Prostate gland (tissue), 2 donors: ENCODE data around the gene ADARB2. TPM values are rescaled to one million over a fixed set of nuclear protein-coding genes. Genes with fewer than 3 reads are reported as not detected.
"Not testable (repeated sequence)": the region's sequence is repeated elsewhere in the genome, so short reads cannot be mapped to it uniquely, and the experiment has no call there.

ENCODE experiments used
- DNase-seq: peaks from one replicate; pipeline ENCODE4 v3.0.0-alpha.2; 2019; ENCODE audit warnings: low spot score
- H3K27ac ChIP-seq, 2 donors: fragments of 200-600 bp; sonication (generic); 2 replicates each; pipeline ENCODE4 v1.5.1; 2017 to 2019
- H3K27me3 ChIP-seq: fragments of 200-600 bp; sonication (generic); replicated peaks from 2 replicates; pipeline ENCODE4 v1.5.1; 2019; ENCODE audit not compliant: insufficient read depth
- H3K36me3 ChIP-seq, 2 donors: fragments of 200-600 bp; sonication (generic); 1 replicate in 1 of 2; 2 replicates in 1 of 2; pipeline versions ENCODE4 v1.5.1 to v1.8.1; 2017 to 2019
- H3K4me1 ChIP-seq: fragments of 200-600 bp; sonication (generic); replicated peaks from 2 replicates; pipeline ENCODE4 v1.5.1; 2019
- H3K4me3 ChIP-seq, 2 donors: fragments of 200-600 bp; sonication (generic); 2 replicates each; pipeline ENCODE4 v1.5.1; 2017 to 2019
- H3K9me3 ChIP-seq: fragments of 200-600 bp; sonication (generic); 2 replicates; pipeline ENCODE4 v1.5.1; 2017
- POLR2A ChIP-seq: fragments of 450-650 bp; IDR thresholded peaks from one replicate; pipeline ENCODE4 v1.6.1; 2016; ENCODE audit warnings: antibody characterized with exemption, mild to moderate bottlenecking
- POLR2AphosphoS5 ChIP-seq: sonication (generic); formaldehyde crosslinking; IDR thresholded peaks from one replicate; pipeline ENCODE4 v1.6.1; 2017; ENCODE audit warnings: antibody characterized with exemption
- WGBS: methylation state at CpG from one replicate; pipeline ENCODE4 v1.1.5; 2018; 5-methylcytosine and 5-hydroxymethylcytosine counted together
- intact Hi-C: fragments of 100-400 bp; cut with DNase I; formaldehyde crosslinking; loops from one replicate; pipeline ENCODE4 v1.14.2; 2022
- total RNA-seq, 2 donors: library from RNA; depleted of rRNA; stranded (reverse); fragments of >200 nt; gene quantifications; one replicate each; pipeline ENCODE4 v1.1.0, GENCODE V29; 2016
- TF ChIP-seq, protein P1 (sequence below), 4 experiments: fragments of 200-600 bp in 2 of 4; fragments of 450-650 bp in 2 of 4; sonication (generic) in 2 of 4; IDR thresholded peaks; 1 replicate in 3 of 4; 2 replicates in 1 of 4; pipeline ENCODE4 v1.5.1; 2016 to 2019; ENCODE audit warnings: antibody characterized with exemption in 4 of 4, mild to moderate bottlenecking in 2 of 4, moderate library complexity in 2 of 4

The ADARB2 gene
- total RNA-seq, 2 donors from 2014 or later: 0.36 to 10.5 TPM

DNA sequence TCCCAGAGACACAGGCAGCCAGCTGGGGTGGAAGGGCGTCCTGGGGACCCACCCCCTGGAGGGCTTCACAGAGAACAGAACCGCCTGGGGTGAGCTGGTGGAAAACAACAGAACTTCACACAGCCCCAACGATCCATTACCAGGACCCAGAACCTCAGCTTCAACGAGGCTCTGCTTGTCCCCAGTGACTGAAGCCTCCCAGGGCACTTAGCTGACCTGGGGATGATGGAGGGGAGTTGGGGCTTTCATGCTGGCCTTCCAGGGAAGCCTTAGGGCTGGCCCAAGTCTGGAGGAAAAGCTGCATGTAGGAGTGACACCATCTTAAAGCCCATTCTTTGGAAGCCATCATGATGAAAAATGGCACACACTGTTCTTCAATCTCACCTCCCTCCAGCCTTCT lies 381.0 kb downstream of the ADARB2 start:
- Histone ChIP-seq H3K36me3 (no peaks in the 10 kb centered on the region), H3K4me1 (no peaks in the 10 kb centered on the region), H3K9me3 (no peaks in the 10 kb centered on the region), H3K4me3 (no peak overlapping the region), H3K27ac (no peak overlapping the region), H3K27me3 (no peaks in the 10 kb centered on the region)
- 86% methylated on average over 4 of the region's 4 CpGs for WGBS
- DNase-seq: no peak
- TF ChIP-seq POLR2AphosphoS5: no peak
- TF ChIP-seq POLR2A: no peak
- TF ChIP-seq, protein P1, sequence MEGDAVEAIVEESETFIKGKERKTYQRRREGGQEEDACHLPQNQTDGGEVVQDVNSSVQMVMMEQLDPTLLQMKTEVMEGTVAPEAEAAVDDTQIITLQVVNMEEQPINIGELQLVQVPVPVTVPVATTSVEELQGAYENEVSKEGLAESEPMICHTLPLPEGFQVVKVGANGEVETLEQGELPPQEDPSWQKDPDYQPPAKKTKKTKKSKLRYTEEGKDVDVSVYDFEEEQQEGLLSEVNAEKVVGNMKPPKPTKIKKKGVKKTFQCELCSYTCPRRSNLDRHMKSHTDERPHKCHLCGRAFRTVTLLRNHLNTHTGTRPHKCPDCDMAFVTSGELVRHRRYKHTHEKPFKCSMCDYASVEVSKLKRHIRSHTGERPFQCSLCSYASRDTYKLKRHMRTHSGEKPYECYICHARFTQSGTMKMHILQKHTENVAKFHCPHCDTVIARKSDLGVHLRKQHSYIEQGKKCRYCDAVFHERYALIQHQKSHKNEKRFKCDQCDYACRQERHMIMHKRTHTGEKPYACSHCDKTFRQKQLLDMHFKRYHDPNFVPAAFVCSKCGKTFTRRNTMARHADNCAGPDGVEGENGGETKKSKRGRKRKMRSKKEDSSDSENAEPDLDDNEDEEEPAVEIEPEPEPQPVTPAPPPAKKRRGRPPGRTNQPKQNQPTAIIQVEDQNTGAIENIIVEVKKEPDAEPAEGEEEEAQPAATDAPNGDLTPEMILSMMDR (IDR thresholded peaks at IDR 0.05): no peak
- intact Hi-C loops: no loop called here

DNA sequence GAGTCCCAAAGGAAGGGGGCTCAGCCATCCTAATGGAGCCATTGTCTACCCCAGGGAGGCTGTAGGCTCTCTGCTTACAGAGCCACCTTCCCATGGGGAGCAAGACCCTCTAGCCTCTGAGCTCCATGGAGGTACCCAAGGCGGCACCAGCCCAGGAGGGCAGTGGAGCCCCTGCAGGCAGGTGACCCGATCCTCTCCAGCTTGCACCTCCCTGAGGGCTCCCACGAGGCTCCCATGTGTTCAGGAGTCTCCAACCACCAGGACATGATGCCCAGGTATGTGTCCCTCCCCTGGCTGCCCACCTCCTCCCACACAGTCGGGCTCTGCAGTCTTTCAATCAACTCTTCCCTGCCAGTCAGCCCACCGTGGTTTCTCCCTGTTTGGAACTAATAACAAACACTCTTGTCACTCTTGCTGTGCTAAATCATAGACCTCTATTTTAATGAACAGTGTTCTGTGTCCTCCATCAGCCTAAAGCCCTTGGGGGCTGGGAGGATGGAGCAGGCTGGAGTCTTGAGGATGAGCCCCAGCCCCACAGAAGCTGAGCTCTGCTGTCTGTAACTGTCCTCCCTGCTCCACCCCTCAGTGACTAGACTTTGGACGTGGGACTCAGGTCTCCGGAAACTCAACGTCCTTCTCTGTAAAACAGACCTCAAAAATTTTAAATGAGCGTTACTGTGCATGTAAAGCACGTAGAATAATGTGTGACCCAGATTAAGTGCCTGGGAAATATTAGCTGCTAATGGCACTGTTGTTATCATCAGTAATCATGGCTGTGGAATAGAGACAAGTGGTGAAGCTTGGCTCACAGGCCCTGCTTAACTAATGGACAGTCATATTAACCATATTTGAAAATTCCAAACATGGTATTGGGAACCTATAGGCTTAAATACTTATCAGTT lies 382.3 kb downstream of the ADARB2 start:
- intact Hi-C loops: no loop called here
- TF ChIP-seq POLR2AphosphoS5 (no peak), POLR2A (no peak)
- no peaks in the 10 kb centered on the region for H3K4me1 ChIP-seq
- no peaks in the 10 kb centered on the region for H3K9me3 ChIP-seq
- no peak for DNase-seq
- WGBS: 78% methylated on average over 10 of the region's 10 CpGs
- H3K27ac ChIP-seq: no peak overlapping the region
- H3K4me3 ChIP-seq: no peak overlapping the region
- no peaks in the 10 kb centered on the region for H3K36me3 ChIP-seq
- H3K27me3 ChIP-seq: no peaks in the 10 kb centered on the region

DNA sequence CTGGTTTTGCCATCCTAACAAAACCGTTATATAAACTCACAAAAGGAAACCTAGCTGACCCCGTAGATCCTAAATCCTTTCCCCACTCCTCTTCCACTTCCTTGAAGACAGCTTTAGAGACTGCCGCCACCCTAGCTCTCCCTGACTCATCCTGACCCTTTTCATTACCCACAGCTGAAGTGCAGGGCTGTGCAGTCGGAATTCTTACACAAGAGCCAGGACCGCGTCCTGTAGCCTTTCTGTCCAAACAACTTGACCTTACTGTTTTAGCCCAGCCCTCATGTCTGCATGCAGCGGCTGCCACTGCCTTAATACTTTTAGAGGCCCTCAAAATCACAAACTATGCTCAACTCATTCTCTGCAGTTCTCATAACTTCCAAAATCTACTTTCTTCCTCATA lies 385.0 kb downstream of the ADARB2 start:
- intact Hi-C loops, H3K4me1 ChIP-seq, H3K9me3 ChIP-seq, H3K36me3 ChIP-seq, H3K27me3 ChIP-seq, H3K4me3 ChIP-seq, DNase-seq, H3K27ac ChIP-seq: not testable (repeated sequence)
- WGBS: 96% methylated on average over 7 of the region's 7 CpGs

DNA sequence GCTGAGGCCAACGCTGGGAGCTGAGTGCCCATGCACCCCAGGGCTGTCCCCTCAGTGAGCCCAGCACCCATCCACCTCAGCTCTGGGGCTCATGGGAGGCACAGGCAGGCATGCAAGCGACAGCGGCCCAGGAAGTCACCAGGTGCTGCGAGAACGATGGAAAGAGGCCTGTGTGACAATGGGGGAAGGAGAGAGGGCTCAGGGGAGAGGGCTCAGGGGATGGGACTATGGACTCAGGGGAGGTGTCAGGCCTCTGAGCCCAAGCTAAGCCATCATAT lies 388.6 kb downstream of the ADARB2 start:
- Histone ChIP-seq H3K36me3 (no peaks in the 10 kb centered on the region), H3K27ac (no peak overlapping the region), H3K4me3 (no peak overlapping the region), H3K27me3 (no peaks in the 10 kb centered on the region), H3K9me3 (no peaks in the 10 kb centered on the region), H3K4me1 (no peaks in the 10 kb centered on the region)
- 89% methylated on average over 5 of the region's 5 CpGs for WGBS
- intact Hi-C loops: no loop called here
- no peak for DNase-seq
- TF ChIP-seq POLR2A (no peak), POLR2AphosphoS5 (no peak)
- TF ChIP-seq, protein P1 (IDR thresholded peaks at IDR 0.05): no peak

DNA sequence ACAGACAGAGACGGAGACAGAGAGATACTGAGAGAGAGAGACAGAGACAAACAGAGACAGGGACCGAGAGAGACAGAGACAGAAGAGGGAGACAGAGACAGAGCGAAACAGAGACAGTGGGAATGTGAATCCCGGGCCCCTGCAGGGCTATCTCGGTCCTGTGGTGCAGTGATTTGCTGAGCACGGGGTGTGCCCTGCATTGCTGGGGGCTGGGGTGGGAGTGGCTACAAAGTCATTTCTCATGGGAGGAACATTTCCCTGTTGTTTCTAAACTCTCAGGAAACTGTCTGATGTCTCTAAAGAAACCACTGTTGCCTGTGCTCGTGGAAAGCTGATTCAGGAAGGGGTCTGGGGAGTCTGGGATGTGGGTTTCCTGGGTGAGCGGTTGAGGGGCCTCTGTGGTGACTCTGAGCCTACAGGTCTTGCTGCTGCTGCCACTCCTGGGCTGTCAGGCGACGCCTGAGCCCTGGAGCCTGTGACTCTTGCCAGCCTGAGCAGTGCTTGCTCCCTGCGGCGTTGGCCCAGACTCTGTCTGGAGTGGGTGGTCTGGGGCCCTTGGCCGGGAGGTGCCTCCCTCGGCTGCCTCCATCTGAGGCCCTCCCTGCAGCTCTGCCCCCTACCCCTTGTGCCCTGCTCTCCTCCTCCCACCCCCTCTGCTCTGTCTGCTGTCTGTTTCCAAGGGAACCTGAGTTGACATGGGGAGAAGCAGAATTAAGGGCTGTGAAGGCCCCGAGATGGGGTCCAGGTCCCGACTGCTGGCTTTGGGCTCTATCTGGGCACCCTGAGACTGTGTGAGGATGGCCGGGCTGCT lies 389.2 kb downstream of the ADARB2 start:
- intact Hi-C loops: no loop called here

More for the DNA sequence above, 389.2 kb downstream of the ADARB2 start:
- WGBS: 70% methylated on average over 15 of the region's 17 CpGs
- H3K27me3 ChIP-seq: no peaks in the 10 kb centered on the region
- TF ChIP-seq POLR2AphosphoS5 (no peak), POLR2A (no peak)
- TF ChIP-seq, protein P1 (IDR thresholded peaks at IDR 0.05): no peak
- H3K4me3 ChIP-seq: no peak overlapping the region
- no peaks in the 10 kb centered on the region for H3K9me3 ChIP-seq
- no peaks in the 10 kb centered on the region for H3K36me3 ChIP-seq
- no peak overlapping the region for H3K27ac ChIP-seq
- H3K4me1 ChIP-seq: no peaks in the 10 kb centered on the region
- DNase-seq: no peak
